ENCODE data around the gene TREX2.

TREX2 gene

DNA sequence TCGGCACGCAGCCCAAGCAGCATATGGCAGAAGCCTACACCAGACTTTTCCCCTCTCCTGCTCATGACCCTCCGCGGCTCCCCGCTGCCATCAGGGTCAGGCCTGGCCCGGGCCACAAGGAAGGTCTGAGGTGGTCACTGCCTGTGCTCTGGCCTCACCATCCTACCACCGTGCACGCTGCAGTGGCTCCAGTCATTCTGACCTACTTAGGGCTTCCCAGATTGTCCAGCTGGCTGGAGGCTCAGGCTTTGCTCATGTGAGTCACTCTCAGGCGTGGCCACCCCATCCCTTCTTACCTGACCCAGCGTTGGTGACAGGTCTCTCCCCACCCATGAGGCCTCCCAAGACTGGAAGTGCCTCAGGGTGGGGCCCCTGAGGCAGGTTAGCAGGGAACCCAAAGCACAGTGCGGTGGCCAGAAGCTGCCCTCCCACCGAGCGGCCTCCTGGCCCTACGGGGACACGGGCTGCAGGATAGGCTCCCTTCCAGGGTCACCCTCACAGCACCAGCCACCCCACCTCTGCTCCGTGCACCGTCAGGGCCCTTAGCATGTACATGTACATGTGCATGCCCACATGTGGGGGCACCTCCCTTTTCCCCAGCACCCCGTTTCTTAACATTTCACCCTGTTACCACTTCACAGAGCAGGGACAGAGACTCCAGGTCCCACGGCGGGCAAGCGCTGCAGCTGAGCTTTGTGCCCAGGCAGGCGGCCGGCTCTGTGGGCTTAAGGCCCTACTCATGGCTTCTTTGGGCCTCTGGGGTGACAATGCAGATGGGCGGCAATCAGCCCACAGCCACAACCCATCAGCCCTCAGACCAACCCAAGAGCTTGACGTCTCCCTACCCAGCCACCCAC, 2.2 kb downstream of the TREX2 start:
- H3K4me3 ChIP-seq (replicated peaks; ENCODE audit: low read depth, low read length) = no peak overlapping the region
- no peaks in the 10 kb centered on the region for H3K36me3 ChIP-seq (ENCODE audit: control insufficient read depth, insufficient read depth, low read length)
- H3K27me3 ChIP-seq (replicated peaks; ENCODE audit: control insufficient read depth, insufficient read depth, low read length) = no peaks in the 10 kb centered on the region
- DNase-seq (ENCODE audit: extremely low read depth, insufficient read length) = no peak
- TF ChIP-seq, protein P1, sequence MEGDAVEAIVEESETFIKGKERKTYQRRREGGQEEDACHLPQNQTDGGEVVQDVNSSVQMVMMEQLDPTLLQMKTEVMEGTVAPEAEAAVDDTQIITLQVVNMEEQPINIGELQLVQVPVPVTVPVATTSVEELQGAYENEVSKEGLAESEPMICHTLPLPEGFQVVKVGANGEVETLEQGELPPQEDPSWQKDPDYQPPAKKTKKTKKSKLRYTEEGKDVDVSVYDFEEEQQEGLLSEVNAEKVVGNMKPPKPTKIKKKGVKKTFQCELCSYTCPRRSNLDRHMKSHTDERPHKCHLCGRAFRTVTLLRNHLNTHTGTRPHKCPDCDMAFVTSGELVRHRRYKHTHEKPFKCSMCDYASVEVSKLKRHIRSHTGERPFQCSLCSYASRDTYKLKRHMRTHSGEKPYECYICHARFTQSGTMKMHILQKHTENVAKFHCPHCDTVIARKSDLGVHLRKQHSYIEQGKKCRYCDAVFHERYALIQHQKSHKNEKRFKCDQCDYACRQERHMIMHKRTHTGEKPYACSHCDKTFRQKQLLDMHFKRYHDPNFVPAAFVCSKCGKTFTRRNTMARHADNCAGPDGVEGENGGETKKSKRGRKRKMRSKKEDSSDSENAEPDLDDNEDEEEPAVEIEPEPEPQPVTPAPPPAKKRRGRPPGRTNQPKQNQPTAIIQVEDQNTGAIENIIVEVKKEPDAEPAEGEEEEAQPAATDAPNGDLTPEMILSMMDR (IDR thresholded peaks at IDR 0.05; ENCODE audit: insufficient read depth, low read length, poor library complexity, severe bottlenecking) = no peak

DNA sequence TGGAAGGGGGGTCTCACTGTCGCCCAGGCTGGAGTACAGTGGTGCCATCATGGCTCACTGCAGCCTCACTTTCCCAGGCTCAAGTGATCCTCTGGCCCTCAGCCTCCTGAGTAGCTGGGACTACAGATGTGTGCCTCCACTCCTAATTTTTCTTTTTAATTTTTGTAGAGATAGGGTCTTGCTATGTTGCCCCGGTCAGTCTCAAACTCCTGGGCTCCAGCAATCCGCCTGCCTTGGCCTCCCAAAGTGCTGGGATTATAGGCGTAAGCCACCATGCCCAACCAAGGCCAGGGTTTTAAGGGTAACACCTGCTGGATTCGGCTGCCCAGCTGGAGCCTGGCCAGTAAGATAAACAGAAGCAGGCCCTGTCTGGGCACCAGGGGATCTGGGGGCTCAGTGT, 3.4 kb downstream of the TREX2 start:
- TF ChIP-seq, protein P1 (IDR thresholded peaks at IDR 0.05; ENCODE audit: insufficient read depth, low read length, poor library complexity, severe bottlenecking) = no peak
- H3K4me3 ChIP-seq (replicated peaks; ENCODE audit: low read depth, low read length) = no peak overlapping the region
- no peaks in the 10 kb centered on the region for H3K27me3 ChIP-seq (replicated peaks; ENCODE audit: control insufficient read depth, insufficient read depth, low read length)
- DNase-seq (ENCODE audit: extremely low read depth, insufficient read length) = no peak
- no peaks in the 10 kb centered on the region for H3K36me3 ChIP-seq (ENCODE audit: control insufficient read depth, insufficient read depth, low read length)

- TF ChIP-seq, protein P1 (IDR thresholded peaks at IDR 0.05; ENCODE audit: insufficient read depth, low read length, poor library complexity, severe bottlenecking) = no peak
- no peak for DNase-seq (ENCODE audit: extremely low read depth, insufficient read length)
- Histone ChIP-seq H3K27me3 (replicated peaks; ENCODE audit: control insufficient read depth, insufficient read depth, low read length) (no peaks in the 10 kb centered on the region), H3K4me3 (replicated peaks; ENCODE audit: low read depth, low read length) (no peak overlapping the region), H3K36me3 (ENCODE audit: control insufficient read depth, insufficient read depth, low read length) (no peaks in the 10 kb centered on the region)
These were observed 3.9 kb downstream of the TREX2 start for GRCh38 chrX:153441981-153442380.

DNA sequence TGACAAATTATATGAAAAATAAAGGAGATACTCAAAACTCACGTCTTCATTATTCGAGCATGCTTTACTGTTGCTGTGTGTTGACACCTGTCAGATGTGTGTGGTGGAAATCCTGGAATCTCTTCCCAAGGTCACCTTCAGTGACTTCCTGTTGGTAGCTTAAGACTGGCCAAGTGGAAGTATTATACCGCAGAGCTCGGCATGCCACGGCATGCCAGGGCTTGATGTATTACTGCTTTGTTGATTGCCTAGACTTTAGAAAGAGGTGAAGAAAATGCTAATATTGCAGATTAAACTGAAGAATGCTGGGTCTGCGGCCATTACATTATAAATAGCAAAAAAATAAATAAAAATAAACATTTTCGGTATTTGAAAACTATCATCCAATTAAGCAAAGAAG, 4.6 kb downstream of the TREX2 start:
- TF ChIP-seq, protein P1 (IDR thresholded peaks at IDR 0.05; ENCODE audit: insufficient read depth, low read length, poor library complexity, severe bottlenecking) = no peak
- no peak for DNase-seq (ENCODE audit: extremely low read depth, insufficient read length)
- Histone ChIP-seq H3K27me3 (replicated peaks; ENCODE audit: control insufficient read depth, insufficient read depth, low read length) (no peaks in the 10 kb centered on the region), H3K4me3 (replicated peaks; ENCODE audit: low read depth, low read length) (no peak overlapping the region), H3K36me3 (ENCODE audit: control insufficient read depth, insufficient read depth, low read length) (no peaks in the 10 kb centered on the region)

DNA sequence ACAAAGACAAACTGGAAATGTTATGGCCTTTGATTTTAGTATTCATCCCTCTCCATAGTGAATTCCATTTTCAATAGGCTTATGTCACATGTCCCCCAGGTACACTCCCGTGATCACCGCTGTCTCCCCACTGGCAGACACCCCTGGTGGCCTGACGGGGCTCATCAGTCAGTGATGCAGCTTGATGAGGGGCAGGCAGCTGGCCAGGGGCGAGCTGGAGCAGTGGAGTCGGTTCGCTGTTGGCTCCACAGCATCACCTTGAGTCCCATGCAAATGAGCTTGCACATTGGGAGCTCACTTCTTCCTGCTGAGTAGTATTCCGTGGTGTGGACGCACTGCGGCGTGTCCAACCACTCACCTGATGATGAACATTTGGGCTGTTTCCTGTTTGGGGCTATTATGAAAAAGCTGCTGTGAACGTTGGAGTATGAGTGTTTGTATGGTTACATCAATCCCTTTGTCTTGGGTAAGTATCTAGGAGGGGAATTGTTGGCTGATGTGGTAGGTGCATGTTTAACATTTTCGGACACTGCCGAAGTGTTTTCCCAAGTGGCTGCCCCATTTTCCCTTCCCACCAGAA, 5.2 kb downstream of the TREX2 start:
- no peak for DNase-seq (ENCODE audit: extremely low read depth, insufficient read length)

More for the DNA sequence above, 5.2 kb downstream of the TREX2 start:
- Histone ChIP-seq H3K27me3 (replicated peaks; ENCODE audit: control insufficient read depth, insufficient read depth, low read length) (no peaks in the 10 kb centered on the region), H3K4me3 (replicated peaks; ENCODE audit: low read depth, low read length) (no peak overlapping the region), H3K36me3 (ENCODE audit: control insufficient read depth, insufficient read depth, low read length) (no peaks in the 10 kb centered on the region)
- TF ChIP-seq, protein P1 (IDR thresholded peaks at IDR 0.05; ENCODE audit: insufficient read depth, low read length, poor library complexity, severe bottlenecking) = no peak

Data from GM06990 (cell line).